ENCODE data around the gene PPP1R14C.

- TF ChIP-seq CTCF (IDR thresholded peaks at IDR 0.05) (no peak), POLR2A (IDR thresholded peaks at IDR 0.05) (no peak)
These were observed 111.9 kb downstream of the PPP1R14C start for GRCh38 chr6:150254770-150255169.

Data from body of pancreas (tissue), 4 donors.